ENCODE results near the gene ZKSCAN2.
A peak's percentile ranks its signal among the peaks of the same experiment; 100 is the strongest.

Gene ZKSCAN2

DNA sequence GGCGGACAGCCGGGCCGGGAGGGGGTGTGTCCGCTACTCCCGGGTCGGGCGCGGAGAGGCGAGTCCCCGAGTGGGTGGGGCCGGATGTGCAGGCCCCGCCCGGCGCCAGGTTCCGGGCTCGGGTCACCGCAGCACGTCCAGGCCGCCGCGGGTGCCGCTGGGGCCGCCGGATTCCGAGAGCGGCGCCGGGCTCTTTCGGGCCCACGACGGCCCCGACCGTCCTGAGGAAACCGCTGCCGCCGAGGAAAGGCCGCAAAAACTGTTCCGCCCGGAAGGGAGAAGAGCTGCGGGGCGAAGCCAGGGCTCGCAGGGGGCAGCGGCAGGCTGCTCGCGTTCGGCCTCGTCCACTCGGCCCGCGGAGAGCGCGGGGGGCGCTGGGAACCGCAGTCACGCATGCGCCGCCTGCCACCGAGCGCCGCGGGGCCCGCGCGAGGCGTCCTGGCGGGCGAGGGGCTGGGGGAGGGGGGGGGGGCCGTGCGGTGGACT, at the start of gene ZKSCAN2:
Gene ZKSCAN2 (minus strand): TSS at position 376 of the 486 bp plus-strand sequence. CDS start 718 bp downstream, outside the sequence.
- DNase-seq, result peak; percentile 84

DNA sequence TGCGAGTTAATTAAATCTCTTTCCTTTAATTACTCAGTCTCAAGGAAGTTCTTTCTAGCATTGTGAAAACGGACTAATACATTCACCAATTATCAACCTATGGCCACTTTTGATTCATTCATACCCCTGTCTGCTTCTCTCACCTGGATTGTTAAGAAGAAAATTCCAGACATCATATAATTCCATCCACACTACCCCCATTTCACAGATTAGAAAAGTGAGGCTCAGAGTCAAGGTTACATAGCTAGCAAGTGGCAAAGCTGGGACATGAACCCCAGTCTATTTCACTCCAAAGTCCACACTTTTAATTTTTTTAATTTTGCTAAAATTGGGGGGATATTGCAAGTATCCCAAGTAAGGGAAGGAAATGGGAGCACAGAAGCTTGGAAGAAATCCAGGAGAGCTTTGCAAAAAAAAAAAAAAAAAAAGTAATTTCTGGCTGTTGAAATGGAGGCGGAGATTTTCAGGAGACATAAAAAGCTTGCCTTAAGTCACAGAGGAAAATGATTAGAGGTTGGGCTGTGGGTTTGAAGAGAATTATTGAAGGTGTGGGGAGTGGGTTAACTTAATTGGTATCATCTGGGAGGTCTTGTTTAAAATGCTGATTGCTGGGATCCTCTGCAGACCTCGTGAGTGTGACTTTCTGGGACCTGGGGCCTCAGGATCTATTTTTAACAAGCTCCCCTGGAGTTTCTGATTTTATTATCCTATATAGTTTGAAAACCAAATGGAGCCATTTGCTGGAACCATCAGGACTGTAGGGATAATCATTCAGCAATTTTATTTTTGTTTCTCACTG, 42.3 kb upstream of the ZKSCAN2 start:
- no peak for DNase-seq

DNA sequence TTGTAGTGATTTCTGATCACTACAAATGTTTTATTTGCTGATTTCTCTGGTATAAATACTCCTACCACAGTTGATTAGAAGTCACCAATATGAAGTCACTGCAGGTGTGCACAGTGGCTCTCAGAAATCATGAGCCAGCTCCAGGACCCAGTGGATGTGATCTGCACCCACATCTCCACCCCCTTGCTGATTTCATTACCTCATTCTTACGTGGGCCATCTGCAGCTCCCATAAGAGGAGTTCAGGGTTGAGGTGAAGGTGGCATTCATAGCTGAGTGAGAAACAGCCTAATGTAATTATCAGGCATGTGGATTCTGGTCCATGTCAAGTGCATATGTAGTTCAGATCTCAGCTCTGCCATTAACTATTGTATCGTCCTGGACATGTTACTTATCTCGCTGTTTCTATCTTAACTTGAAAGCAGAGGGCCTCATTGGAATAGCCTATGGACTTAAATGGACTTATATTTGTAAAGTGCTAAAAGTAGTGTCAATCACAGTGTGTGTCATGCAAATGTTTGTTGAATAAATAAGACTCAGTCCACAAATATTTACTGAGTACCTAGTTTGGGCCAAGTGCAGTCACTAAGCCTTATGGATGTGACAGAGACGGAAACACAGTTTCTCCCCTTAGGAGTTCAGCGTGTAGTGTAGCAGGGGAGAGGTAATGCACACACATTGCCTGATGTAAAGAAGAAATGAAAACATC, 40.7 kb upstream of the ZKSCAN2 start:
- no peak for DNase-seq

DNA sequence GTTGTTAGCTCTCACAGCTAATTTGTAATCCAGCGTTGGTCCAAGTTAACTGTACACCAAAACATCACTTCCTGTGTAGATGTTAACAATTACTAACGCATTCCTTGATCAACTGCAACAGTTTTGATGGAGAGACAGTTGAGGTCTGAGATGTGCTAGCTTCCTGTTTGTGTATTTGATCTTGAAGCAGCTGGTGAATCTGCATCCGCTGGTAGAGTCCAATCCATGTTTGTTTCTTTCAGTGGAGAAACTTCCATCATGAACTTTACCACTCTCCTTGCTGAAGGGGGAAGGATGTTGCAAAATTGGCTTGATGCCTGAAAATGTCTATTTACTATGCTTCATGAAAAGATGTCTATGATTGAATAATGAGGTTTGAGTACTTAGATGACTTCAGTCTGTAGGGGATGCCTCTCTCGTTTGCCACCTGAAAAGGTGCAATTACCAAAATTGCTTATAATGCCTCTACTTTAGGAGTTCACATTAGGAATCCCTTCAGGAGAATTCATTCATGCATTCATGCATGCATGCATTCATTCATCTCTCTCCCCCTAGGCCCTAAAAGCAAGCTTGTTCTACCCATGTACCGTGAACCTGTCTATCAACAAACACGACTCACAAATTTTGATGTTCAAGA, 39.6 kb upstream of the ZKSCAN2 start:
- DNase-seq, result no peak

DNA sequence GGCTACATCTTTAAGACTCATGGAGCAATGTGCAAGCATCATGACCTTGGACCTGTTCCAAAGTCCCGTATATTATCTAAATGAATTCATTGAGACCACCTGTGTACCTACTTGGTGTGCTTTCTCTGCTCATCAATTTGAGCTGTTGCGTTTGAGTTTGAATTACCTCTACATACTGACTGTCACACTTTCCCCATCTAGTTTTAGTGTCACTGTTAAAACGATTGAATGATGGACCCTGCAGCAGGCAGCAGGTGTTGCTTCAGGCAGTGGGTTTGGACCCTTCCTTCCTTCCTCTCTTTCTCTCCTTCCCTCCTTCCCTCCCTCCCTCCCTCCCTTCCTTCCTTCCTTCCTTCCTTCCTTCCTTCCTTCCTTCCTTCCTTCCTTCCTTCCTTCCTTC, 33.9 kb upstream of the ZKSCAN2 start:
- DNase-seq, result no peak

DNA sequence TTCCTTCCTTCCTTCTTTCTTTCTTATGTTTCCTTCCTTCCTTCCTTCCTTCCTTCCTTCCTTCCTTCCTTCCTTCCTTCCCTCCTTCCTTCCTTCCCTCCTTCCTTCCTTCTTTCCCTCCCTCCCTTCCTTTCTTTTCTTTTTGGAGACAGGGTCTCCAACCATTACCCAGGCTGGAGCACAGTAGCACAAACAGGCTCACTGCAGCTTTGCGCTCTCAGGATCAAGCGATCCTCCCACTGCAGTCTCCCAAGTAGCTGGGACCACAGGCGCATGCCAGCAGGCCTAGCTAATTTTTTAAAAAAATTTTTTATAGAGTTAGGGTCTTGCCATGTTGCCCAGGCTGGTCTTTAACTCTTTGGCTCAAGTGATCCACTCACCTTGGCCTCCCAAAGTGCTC, 31.8 kb upstream of the ZKSCAN2 start:
- DNase-seq, result no peak

DNA sequence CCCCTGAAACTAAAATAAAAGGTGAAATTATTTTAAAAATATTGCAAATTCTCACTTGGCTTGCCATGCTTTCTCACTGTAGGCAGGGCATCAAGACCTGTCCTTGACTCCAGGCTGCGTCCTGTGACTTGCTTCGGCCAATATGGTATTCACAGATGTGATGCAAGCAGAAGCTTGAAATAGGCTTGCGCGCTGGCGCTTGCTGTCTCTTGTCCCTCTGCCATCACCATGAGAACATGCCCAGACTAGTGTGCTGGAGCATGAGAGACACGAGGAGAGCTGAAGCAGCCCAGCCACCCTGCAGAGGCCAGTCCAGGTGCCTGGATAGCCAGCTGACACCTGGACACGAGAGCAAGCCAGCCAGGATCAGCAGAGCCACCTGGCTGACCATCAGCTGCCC, 21.8 kb upstream of the ZKSCAN2 start:
- no peak for DNase-seq

DNA sequence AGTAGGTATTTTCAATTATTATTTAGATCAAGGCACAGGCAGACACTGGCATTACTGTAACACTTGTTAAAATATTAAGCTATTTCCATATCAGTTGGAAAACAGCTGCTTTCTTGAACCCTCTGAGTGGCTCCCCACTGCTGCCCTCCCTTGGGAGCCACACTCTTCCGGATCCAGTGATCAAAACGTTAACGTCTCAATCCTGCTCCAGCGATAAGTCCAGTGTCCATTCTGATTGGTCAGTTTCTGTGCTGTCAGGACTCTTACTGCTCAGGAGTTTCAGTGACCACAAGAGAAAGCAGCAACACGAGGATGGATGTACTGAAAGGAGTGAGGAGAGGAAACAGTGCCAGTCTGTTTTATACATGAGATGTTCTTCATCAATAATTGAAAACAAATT, 13.8 kb upstream of the ZKSCAN2 start:
- DNase-seq, result no peak

DNA sequence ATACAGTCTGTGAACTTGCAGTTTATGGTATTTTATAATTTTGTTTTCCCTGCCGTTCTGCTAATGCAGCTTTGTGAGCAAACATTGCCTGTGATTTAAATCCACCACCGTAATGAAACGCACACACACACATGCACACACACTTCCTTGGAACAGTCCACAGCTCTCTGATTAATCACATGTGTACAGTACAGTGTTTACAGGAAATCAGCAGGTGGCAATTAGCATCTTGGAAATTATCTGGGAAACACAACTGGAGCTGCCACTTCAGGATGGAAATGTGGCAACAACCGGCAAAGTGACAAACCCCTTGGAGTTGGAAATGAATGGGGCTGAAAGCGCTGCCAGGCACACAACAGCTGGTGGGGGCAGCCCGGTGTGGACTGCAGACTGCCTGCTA, 12.9 kb upstream of the ZKSCAN2 start:
- no peak for DNase-seq

DNA sequence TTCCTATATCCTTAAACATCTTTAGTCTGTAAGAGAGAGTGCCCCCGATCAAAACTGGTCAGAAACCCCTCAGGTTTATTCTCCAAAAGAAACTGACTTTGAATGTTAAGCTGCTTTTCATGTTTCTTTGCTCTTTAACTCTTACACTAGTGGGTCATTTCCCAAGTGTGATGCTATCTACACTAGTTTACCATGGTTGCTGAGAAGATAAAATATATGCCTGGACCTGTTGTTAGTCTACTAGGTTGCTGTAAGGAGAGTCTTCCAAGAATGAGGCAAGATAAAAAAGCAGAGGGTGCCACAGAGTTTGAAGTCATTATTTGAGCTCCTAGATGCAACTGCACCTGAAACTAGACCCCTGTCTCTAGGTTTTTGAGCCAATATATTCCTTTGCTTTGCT, 12.2 kb upstream of the ZKSCAN2 start:
- DNase-seq, result no peak

DNA sequence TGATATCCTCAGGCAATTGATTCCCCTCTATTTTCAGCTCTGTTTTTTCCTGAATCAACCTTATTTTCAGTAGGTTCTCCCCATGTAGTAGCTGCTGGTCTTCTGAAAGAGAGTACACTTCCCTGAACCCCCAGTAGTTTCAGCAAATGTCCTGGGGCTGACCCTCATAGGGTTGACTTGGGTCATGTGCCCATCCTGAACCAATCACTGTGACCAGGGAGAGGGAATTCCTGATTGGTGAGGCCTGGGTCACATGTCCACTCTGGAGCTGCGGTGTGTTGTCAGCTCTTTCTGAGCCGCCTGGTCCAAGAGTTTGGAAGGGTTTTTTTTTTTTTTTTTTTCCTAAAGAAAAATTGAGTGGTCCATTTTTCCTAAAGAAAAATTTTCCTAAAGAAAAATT, 8.3 kb upstream of the ZKSCAN2 start:
- DNase-seq, result no peak

DNA sequence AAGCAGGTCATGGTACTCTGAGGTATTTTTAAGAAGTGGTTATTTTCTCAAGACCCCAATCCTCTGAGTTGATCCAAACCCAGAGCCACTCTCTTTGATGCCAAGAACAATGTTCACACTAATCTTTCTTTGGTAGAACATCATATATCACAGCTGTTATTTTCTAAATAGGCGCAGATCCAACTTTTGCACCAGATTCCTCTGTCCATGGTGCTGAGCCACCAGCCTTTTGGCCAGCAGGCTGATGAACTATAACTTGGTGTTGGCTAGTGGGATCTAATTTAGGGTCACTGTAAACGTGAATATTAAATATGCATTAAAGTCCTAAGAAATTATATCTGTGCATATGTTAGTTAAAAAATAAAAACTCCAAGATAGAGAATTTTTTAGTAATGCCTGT, 7.0 kb upstream of the ZKSCAN2 start:
- no peak for DNase-seq

DNA sequence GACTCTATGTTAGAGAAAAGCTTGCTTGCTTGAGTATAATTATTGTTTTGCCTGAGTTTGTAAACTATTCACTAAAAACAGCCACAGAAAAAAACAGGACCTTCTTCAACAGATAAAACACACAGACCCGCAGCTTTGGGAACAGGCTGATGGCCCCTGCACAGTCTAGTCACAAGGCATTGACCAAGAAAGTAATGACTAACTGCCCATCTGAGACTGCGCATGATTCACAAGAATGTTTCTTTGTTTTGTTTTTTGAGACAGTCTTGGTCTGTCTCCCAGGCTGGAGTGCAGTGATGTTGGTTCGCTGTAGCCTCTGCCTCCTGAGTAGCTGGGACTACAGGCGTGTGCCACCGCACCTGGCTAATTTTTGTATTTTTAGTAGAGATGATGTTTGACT, 2.8 kb upstream of the ZKSCAN2 start:
- DNase-seq, result no peak

DNA sequence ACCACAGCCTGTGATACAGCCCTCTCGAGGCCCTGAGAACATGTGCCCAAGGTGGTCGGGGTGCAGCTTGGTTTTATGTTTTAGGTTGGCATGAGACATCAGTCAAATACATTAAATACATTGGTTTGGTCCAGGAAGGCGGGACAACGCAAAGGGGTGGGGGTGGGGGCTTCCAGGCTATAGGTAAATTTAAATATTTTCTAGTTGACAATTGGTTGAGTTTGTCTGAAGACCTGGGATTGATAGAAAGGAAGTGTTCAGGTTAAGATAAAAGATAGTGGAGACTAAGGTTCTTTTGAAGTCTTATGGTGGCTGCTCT, 1.2 kb upstream of the ZKSCAN2 start:
- no peak for DNase-seq

DNA sequence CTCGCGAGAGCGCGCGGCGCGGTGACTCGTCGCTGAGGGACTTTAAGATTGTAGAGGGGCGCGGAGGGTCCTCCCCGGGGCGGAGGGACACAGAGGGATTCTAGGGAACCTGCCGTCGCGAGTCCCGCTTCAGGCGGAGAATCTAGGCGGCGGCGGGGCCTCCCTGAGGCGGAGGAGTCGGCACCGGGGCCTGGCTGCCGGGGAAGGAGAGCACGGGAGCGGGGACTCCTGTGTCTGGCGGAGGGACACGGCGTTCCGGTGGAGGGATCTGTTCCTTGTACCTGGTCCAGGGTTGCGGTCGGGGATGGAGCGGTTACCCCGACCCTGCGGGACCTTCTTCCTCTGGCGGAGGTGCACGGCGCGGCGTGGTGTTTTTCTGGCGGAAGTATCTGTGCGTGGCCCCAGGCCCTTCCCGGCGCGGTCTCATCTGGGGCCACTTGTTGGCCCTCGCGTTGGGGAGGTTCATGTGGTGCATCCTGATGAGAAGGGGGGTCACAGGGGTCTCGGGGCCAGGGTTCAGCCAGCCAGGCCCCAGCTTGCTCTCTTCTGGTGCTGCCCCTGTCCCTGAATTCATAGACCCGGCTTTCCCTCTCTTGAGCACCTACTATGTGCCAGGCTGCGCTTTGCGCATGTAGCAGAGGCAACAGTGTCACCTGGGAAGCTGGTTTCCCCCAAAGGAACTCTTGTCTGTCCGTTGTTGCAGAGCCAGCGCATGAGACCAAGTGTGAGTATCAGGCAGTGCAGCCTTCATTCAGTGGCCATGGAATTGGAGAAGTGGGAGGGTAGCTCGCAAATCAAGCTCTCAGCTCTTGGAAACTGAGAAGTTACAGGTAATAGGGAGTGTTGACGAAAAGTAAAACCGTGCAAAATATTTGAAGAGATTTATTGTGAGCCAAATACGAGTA, 563 bp upstream of the ZKSCAN2 start:
- peak; percentile 95 for DNase-seq

DNA sequence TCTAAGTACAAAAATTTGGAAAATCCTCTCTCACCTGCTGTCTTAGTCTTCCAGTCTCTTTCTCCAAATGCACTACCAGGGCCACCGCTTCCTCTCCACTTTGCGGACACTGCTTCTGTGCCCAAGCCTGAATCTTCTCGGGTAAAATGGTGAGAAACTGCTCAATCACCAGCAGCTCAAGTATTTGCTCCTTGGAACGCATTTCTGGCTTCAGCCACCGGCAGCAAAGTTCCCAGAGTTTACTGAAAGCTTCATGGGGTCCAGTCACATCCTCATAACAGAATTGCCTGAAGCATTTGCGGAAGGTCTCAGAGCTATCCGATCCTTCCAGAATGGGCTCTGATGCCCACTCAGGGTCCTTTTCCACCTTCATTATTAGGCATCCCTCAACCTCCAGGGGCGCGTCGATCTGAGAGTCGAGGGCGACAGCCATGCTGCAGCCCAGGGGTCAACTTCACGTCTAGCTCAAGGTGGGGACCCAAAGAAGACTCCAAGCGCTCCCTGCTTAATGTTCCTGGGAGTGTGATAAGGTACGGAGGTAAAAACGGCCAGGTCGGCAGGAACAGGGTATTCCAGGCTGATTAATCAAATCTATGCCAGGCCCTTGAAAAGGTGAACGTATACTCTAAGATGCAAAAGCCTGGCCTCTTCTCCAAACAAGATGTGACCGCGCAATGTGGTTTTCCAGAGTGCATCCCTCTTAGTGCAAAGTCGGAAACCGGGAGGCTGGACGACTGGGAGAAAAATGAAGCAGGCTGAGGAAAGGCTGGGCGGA, 763 bp downstream of the ZKSCAN2 start:
- peak; percentile 58 for DNase-seq

DNA sequence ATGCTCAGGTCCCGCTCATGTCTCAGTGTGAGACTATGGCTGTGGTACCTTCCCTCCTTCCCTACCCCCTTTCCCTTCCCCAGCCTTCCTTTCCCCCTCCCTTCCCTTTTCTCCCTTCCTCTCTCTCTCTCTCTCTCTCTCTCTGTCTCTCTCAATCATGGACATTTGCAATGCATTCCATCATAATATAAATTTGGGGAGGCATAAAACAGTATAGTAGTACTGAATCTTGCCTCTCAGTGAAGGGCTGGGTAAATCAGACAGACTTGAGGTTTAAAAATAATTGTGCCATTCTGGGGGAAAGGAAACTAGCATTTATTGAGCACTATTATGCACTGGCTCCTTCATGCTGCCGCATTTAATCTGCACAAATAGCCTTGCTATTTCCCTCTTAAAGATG, 4.3 kb downstream of the ZKSCAN2 start:
- no peak for DNase-seq

DNA sequence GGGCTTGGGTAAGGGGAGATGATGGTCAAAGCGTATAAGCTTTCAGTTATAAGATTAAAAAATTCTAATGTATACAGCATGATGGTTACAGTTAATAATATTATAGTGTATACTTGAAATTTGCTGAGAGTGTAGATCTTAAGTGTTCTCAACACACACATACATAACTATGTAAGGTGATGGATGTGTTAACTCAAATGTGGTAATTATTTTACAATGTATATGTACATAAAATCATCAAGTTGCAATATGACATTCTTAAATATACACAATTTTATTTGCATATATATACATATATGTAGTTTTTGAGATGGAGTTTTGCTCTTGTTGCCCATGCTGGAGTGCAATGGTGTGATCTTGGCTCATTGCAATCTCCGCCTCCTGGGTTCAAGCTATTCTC, 7.2 kb downstream of the ZKSCAN2 start:
- no peak for DNase-seq

DNA sequence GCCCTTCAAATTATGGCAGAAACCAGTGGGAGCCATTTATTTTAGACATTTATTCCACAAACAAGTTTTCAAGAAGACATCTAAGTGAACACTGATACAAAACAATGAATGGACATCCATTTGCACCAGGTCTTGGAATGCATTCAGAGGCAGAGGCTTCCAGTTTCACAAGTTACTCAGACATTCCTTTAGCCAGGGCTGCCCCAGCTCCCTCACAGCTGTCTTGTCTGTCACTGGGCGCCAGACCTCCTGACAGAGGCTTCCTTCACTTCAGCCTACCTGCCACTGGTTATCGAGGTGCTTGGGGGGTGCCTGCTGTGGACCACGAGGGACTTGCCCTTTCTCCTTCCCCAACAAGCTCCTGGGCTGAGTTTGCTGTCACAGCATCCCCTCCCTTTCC, 21.7 kb downstream of the ZKSCAN2 start:
- DNase-seq, result no peak

DNA sequence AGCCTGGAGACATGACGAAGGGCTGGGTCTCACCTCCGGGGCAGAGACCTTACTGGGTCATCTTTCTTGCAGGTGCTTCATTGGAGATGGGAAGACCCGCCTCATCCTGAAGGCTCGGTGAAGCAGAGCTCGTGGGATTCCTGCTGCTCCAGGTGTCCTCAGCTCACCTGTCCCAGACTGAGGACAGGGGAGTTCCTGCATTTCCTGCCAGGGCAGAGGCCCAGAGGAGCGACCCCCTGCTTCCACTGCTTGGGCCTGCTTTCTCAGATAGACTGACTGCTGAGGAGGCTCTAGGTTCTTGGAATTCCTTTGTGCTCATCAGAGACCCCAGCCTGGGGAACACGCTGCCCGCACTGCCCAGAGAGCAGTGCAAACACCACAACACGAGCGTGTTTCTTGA, 29.3 kb downstream of the ZKSCAN2 start:
- DNase-seq, result no peak

DNA sequence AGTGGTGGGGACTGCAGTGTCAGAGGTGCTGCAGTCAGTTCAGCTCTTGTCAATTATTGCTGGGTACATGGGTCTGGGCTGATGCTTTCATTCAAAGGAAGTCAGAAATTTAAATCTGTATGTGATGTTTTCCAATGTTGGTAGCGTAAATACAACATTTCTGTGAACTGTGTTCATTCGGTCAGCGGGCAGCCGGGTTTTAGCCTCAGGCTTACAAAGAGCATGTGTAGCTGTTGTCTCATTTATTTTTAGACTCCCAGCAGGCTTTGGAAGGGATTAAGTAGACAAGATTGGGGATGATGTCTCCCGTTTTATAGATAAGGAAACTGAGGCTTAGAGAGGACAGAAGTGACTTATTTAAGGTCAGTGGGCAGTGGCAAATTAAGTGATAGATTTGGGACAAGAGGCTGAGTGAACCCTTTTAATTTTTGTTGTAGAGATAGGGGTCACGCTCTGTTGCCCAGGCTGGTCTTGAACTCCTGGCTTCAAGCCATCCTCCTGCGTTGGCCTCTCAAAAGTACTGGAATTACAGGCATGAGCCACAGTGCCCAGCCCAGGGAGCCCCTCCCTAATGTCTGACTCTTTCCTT, 32.8 kb downstream of the ZKSCAN2 start:
- no peak for DNase-seq

DNA sequence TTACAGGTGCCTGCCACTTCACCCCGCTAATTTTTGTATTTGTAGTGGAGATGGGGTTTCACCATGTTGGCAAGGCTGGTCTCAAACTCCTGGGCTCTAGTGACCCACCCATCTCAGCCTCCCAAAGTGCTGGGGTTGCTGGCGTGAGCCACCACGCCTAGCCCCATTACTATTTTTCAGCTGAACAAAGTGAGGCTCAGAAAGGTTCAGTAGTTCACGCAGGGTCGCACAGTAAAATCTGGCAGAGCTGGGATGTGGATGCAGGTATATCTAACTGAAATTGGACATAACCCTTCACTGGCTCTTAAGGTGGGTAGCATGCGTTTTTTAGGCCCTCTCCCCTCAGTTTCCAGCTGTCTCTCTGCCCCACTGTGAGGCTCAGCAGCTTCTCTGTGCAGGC, 33.7 kb downstream of the ZKSCAN2 start:
- DNase-seq, result no peak

Data from NCI-H1092 treated with DMSO at 0.1 percent for 48 hours (cell line).